ENCODE results near the gene KDM6B.
"Not testable (repeated sequence)": the region's sequence is repeated elsewhere in the genome, so short reads cannot be mapped to it uniquely, and the experiment has no call there.

Gene KDM6B

GRCh38 chr17:7856011-7856810 lies 22.2 kb downstream of the KDM6B start:
- peak; percentile 72 to 77 for DNase-seq
- no peak for TF ChIP-seq POLR2A (IDR thresholded peaks at IDR 0.05; ENCODE audit: low read length)
- no peak for TF ChIP-seq GATA1 (IDR thresholded peaks at IDR 0.05; ENCODE audit: low read depth, low read length)

DNA sequence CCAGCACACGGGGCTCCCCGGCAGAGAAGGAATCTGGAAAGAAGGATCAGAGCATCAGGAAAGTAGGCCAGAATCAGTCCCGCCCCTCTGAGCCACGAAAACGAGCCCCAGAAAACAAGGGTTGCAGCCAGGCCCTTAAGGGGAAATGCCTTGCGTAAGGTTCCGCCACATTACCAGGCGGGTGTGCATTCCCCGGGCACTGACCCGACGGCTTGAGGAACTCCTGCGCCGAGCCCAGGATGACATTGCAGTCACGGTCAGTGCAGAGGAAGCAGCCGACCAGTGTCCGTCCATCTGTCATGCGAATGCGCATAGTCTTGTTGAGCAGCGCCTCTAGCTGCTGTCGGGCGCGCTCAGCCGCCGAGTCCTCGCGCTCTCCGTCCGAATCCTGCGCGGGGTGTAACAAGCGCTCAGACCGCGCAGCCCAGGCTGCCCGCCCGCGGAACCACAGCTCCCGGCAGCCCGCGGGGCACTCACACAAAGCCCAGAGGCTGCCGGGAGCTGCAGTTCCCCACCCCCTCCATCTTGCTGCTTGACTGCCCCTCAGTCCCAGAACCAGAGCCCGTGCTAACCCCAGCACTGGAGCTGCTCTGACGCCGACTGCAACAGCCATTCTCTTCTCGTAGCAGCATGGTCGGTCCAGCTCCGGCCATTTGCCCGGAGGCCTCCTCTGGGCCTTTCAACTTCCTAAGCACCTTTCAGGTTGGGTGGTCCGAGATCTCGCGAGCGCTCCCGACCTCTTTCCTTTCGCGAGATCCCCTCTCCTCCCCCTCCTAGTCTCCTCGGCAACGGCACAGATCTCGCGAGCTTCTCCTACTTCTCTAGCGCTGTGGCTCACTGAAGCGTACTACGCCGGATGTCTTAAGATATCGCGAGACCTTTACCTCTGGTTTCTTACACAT lies 23.0 kb downstream of the KDM6B start, which contains the start of gene NAA38:
Gene NAA38, minus strand, starts transcription at position 749 of the 902 bp plus-strand sequence. Its CDS starts 96 bp downstream, at position 653.
- TF ChIP-seq GATA1 (IDR thresholded peaks at IDR 0.05; ENCODE audit: low read depth, low read length): no peak
- no peak for TF ChIP-seq POLR2A (IDR thresholded peaks at IDR 0.05; ENCODE audit: low read length)
- peak; percentile 96 to 99 for DNase-seq

- DNase-seq: peak; percentile 95 to 96
- peak; percentile 85 for TF ChIP-seq POLR2A (IDR thresholded peaks at IDR 0.05; ENCODE audit: low read length)
- peak; percentile 73 for TF ChIP-seq GATA1 (IDR thresholded peaks at IDR 0.05; ENCODE audit: low read depth, low read length)
Observed at GRCh38 chr17:7857713-7858521, 23.9 kb downstream of the KDM6B start, which contains the start of gene CYB5D1. CYB5D1 (plus strand) TSS chr17:7858003; CDS start chr17:7858135, 132 bp downstream.

- peak; percentile 64 to 66 for DNase-seq
- TF ChIP-seq GATA1 (IDR thresholded peaks at IDR 0.05; ENCODE audit: low read depth, low read length) (no peak), POLR2A (IDR thresholded peaks at IDR 0.05; ENCODE audit: low read length) (no peak)
Observed at GRCh38 chr17:7858522-7858810, 24.4 kb downstream of the KDM6B start.

- TF ChIP-seq GATA1 (IDR thresholded peaks at IDR 0.05; ENCODE audit: low read depth, low read length) (no peak), POLR2A (IDR thresholded peaks at IDR 0.05; ENCODE audit: low read length) (no peak)
- no peak for DNase-seq
Observed at GRCh38 chr17:7859028-7859427, 25.0 kb downstream of the KDM6B start.

DNA sequence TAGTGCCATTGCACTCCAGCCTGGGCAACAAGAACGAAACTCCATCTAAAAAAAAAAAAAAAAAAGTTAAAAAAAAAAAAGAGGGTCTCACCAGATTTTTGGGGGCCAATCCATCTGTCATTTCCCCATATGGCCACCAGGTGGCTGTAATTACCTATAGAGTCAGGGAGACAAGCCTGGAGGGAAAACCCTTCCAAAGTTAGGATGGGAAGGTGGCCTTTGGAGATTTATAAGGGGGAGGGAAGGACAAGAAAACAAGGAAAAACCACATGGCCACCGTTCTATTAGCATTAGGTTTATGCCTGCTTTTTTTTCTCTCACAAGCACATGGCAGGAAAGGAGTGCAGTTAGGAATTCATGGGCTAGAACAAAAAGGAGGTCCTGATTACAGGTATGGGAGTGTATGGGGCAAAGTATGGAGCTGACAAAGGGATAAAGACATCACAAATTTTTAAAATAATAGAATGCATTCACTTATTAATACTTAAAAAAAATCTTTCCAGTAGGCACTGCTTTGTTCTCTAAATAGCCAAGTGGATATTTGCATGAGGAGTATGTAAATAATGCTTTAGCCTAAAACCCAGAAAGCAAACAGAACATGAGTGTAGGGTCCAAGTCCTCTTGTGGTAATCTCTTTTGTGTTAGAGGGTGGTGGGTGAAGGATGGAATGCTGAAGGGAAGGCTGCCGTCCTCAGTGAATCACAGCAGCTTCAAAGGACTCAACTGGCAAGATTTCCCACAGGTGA lies 28.8 kb downstream of the KDM6B start:
- DNase-seq: peak; percentile 30 to 70
- no peak for TF ChIP-seq GATA1 (IDR thresholded peaks at IDR 0.05; ENCODE audit: low read depth, low read length)
- no peak for TF ChIP-seq POLR2A (IDR thresholded peaks at IDR 0.05; ENCODE audit: low read length)

DNA sequence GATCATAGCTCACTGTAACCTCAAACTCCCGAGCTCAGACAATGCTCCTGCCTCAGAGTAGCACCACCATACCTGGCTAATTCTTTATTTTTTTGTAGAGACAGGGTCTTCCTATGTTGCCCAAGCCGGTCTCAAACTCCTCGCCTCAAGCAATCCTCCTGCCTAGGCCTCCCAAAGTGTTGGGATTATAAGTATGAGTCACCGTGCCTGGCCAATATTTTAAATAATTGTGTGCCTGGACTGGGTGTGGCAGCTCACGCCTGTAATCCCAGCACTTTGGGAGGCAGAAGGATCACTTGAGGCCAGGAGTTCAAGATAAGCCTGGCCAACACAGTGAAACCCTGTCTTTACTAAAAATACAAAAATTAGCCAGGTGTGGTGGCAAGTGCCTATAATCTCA lies 30.4 kb downstream of the KDM6B start:
- DNase-seq: not testable (repeated sequence)

GRCh38 chr17:7864995-7865650 lies 31.1 kb downstream of the KDM6B start:
- DNase-seq: no peak
- TF ChIP-seq POLR2A (IDR thresholded peaks at IDR 0.05; ENCODE audit: low read length) (no peak), GATA1 (IDR thresholded peaks at IDR 0.05; ENCODE audit: low read depth, low read length) (no peak)

- no peak for DNase-seq
- no peak for TF ChIP-seq POLR2A (IDR thresholded peaks at IDR 0.05; ENCODE audit: low read length)
Observed at GRCh38 chr17:7867881-7868329, 33.9 kb downstream of the KDM6B start.

DNA sequence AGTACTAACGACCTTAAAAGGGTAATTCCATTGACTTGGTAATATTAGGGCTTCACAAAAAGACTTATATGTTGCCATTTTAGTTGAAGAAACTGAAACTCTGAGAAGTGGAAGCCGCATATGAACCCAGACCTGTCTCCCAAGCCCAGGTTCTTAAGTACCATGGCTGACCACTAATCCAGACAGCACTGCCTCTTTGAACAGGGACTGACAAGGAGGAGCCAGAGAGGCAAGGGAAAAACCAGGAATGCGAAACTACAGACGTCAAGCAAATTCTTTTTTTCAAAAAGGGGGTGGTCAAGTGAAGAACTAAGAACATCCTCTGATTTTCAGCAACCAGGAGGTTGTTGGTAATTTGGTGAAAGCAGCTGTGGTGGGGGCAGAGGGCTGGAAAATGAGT lies 39.0 kb downstream of the KDM6B start:
- no peak for TF ChIP-seq GATA1 (IDR thresholded peaks at IDR 0.05; ENCODE audit: low read depth, low read length)
- DNase-seq: no peak

DNA sequence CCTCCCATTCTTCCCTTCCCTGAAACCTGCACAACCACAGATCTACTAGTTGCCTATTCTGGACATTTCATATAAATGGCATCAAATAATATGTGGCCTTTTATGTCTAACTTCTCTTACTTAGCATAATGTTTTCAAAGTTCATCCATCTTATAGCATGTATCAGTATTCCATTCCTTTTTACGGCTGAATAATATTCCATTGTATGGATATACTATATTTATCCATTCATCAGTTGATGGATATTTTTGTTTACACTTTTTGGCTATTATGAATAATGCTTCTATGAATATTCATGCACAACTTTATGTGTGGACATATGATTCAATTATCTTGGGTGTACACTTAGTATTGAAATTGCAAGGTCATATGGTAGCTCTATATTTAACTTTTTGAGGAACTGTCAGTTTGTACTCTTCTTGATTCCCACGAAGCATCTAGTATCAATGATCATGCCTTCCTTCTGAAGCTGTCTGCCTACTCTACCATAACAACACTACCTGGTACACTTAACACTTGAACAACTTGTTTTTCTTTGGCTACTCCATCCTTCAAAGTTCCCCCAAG lies 41.9 kb downstream of the KDM6B start:
- TF ChIP-seq POLR2A (IDR thresholded peaks at IDR 0.05; ENCODE audit: low read length) (no peak), GATA1 (IDR thresholded peaks at IDR 0.05; ENCODE audit: low read depth, low read length) (no peak)
- no peak for DNase-seq

DNA sequence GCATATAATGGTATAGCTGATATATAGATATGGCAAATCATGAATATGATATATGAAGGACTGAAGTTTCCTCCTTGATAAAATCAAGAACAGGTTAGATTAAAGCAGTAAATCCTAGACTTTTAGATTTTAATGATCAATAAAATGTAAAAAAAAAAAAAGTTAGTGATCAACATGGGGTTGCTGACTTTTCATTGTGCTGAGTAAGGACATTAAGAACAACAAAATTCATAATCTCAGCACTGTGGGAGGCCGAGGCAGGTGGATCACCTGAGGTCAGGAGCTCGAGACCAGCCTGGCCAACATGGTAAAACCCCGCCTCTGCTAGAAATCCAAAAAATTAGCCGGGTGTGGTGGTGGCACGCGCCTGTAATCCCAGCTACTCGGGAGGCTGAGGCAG lies 44.2 kb downstream of the KDM6B start:
- DNase-seq: no peak
- TF ChIP-seq GATA1 (IDR thresholded peaks at IDR 0.05; ENCODE audit: low read depth, low read length) (no peak), POLR2A (IDR thresholded peaks at IDR 0.05; ENCODE audit: low read length) (no peak)
